Esophagus muscularis mucosa (tissue), 4 donors: ENCODE measurements around the gene UNC45A. TPM values are rescaled to one million over a fixed set of nuclear protein-coding genes. Genes with fewer than 3 reads are reported as not detected.

ENCODE experiments used
- DNase-seq: peaks from one replicate; pipeline ENCODE4 v3.0.0-alpha.2; 2017; ENCODE audit errors: extremely low spot score
- H3K27ac ChIP-seq, 4 donors: fragments of 200-600 bp; sonication (generic); replicated peaks in 1 of 4; 1 replicate in 3 of 4; 2 replicates in 1 of 4; pipeline ENCODE4 v1.5.1; 2016 to 2019; ENCODE audit warnings: mild to moderate bottlenecking in 1 of 4
- H3K27me3 ChIP-seq, 4 donors: fragments of 200-600 bp; sonication (generic); one replicate each; pipeline versions ENCODE4 v1.5.1 to v1.6.0; 2016 to 2019
- H3K36me3 ChIP-seq, 4 donors: fragments of 200-600 bp; sonication (generic); one replicate each; pipeline ENCODE4 v1.5.1; 2016 to 2019
- H3K4me1 ChIP-seq, 4 donors: fragments of 200-600 bp; sonication (generic); one replicate each; pipeline ENCODE4 v1.5.1; 2016 to 2019
- H3K4me3 ChIP-seq, 4 donors: fragments of 200-600 bp; sonication (generic); 1 replicate in 2 of 4; 2 replicates in 2 of 4; pipeline ENCODE4 v1.5.1; 2016 to 2019; ENCODE audit warnings: mild to moderate bottlenecking in 4 of 4, moderate library complexity in 1 of 4
- H3K9me3 ChIP-seq, 4 donors: fragments of 200-600 bp; sonication (generic); 1 replicate in 3 of 4; 2 replicates in 1 of 4; pipeline ENCODE4 v1.5.1; 2016 to 2019
- EP300 ChIP-seq: sonication (generic); formaldehyde crosslinking; IDR thresholded peaks from one replicate; pipeline ENCODE4 v1.6.1; 2017; ENCODE audit warnings: antibody characterized with exemption
- POLR2A ChIP-seq: fragments of 450-650 bp; IDR thresholded peaks from one replicate; pipeline ENCODE4 v1.6.1; 2017; ENCODE audit warnings: antibody characterized with exemption, moderate library complexity, mild to moderate bottlenecking, low read depth
- POLR2AphosphoS5 ChIP-seq, 2 donors: sonication (generic); formaldehyde crosslinking; IDR thresholded peaks; one replicate each; pipeline ENCODE4 v1.6.1; 2017; ENCODE audit warnings: antibody characterized with exemption in 2 of 2
- WGBS: methylation state at CpG from one replicate; pipeline ENCODE4 v1.1.5; 2018; 5-methylcytosine and 5-hydroxymethylcytosine counted together
- intact Hi-C: fragments of 100-400 bp; cut with DNase I; formaldehyde crosslinking; loops from one replicate; pipeline ENCODE4 v1.15.1; 2023
- total RNA-seq, 4 donors: library from RNA; depleted of rRNA; stranded (reverse); fragments of >200 nt; gene quantifications; one replicate each; pipeline versions ENCODE4 v1.1.0 to v1.2.1, GENCODE V29; 2016
- TF ChIP-seq, protein P1 (sequence below), 3 experiments: fragments of 200-600 bp in 2 of 3; fragments of 450-650 bp in 1 of 3; sonication (generic) in 2 of 3; IDR thresholded peaks; one replicate each; pipeline ENCODE4 v1.5.1; 2017 to 2019; ENCODE audit warnings: antibody characterized with exemption in 3 of 3, mild to moderate bottlenecking in 2 of 3, moderate library complexity in 1 of 3

Gene UNC45A
- total RNA-seq, 4 donors from 2014 or later, result 88.6 to 113 (median 93.2) TPM

DNA sequence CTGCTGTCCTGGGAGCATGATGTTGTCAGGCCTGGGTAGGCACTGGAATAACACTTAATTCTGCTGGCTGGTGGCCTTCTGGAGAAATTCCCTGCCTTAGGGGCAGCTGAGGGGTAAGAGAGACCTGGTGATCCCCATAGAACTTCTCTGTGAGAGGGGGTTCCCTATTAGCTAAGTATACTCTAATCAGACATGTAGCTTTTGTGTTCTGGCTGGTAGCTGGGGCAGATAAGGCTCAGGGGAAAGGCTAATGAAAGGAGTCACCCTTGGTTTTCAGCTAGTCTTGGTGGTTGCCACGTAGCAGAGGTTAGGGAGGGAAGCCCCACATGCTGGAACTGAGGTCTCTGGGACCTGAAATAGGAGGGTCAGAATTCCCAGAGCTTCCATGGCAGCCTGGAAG lies 1.8 kb upstream of the UNC45A start:
- no peak for DNase-seq
- WGBS, result 78% methylated on average over 1 of the region's 1 CpG
- H3K36me3 ChIP-seq, result peaks cover 1 to 16% (median 11%) of the 10 kb centered on the region in 4 donors
- H3K9me3 ChIP-seq, result no peaks in the 10 kb centered on the region
- H3K4me3 ChIP-seq, result no peak overlapping the region
- H3K4me1 ChIP-seq, result peaks cover 43 to 74% (median 66%) of the 10 kb centered on the region in 4 donors
- no peaks in the 10 kb centered on the region for H3K27me3 ChIP-seq
- intact Hi-C loops, result no loop called here
- H3K27ac ChIP-seq, result no peak overlapping the region
- TF ChIP-seq, protein P1, sequence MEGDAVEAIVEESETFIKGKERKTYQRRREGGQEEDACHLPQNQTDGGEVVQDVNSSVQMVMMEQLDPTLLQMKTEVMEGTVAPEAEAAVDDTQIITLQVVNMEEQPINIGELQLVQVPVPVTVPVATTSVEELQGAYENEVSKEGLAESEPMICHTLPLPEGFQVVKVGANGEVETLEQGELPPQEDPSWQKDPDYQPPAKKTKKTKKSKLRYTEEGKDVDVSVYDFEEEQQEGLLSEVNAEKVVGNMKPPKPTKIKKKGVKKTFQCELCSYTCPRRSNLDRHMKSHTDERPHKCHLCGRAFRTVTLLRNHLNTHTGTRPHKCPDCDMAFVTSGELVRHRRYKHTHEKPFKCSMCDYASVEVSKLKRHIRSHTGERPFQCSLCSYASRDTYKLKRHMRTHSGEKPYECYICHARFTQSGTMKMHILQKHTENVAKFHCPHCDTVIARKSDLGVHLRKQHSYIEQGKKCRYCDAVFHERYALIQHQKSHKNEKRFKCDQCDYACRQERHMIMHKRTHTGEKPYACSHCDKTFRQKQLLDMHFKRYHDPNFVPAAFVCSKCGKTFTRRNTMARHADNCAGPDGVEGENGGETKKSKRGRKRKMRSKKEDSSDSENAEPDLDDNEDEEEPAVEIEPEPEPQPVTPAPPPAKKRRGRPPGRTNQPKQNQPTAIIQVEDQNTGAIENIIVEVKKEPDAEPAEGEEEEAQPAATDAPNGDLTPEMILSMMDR (IDR thresholded peaks at IDR 0.05), result no peak
- TF ChIP-seq EP300 (no peak), POLR2A (no peak), POLR2AphosphoS5 (IDR thresholded peaks at IDR 0.05) (no peak)

DNA sequence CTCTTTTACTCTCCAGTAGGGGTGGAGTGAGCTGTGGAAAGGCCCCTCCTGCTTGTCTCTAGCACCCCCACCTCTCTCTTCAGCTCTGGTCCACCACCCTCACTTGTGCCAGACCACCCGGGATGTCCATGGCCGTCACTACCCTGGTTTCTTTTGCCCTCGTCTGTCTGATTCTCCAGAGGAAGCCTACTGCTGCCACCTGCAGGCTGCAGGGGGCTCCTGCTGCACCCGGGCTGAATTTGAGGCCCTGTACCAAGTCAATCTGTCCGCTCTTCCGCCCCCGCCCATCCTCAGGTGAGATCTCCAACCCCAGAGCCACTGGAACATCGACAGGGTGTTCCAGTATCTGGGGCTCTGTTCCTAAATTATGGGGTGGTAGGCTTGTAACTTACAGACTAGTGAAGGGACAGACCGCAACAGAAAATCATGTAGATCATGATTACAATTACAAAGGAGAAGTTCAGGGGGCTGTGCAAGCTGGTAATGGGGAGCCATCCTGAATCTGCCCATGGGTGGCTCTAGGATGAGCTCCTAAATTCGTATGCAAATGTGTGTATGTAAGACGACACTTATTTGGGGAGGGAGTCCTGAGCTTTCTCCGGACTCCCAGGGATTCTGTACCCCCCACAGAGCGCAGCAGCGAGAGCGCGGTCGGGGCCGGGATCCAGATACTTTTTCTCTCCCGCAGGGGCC lies 683 bp upstream of the UNC45A start:
- peaks cover 43 to 71% (median 62%) of the 10 kb centered on the region in 4 donors for H3K4me1 ChIP-seq
- no peaks in the 10 kb centered on the region for H3K9me3 ChIP-seq
- H3K36me3 ChIP-seq, result peaks cover 11 to 27% (median 22%) of the 10 kb centered on the region in 4 donors
- WGBS, result 3% methylated on average over 9 of the region's 19 CpGs
- peak overlapping the region; percentile 68 to 85 (median 76) for H3K4me3 ChIP-seq
- intact Hi-C loops, result no loop called here
- TF ChIP-seq POLR2AphosphoS5 (IDR thresholded peaks at IDR 0.05), result peak in 1 of 2 donors; percentile 41
- TF ChIP-seq, protein P1 (IDR thresholded peaks at IDR 0.05), result peak; percentile 89 to 99 (median 93)
- TF ChIP-seq POLR2A, result no peak
- no peaks in the 10 kb centered on the region for H3K27me3 ChIP-seq
- DNase-seq, result peak; percentile 95
- peak overlapping the region; percentile 86 to 87 (median 86) for H3K27ac ChIP-seq

DNA sequence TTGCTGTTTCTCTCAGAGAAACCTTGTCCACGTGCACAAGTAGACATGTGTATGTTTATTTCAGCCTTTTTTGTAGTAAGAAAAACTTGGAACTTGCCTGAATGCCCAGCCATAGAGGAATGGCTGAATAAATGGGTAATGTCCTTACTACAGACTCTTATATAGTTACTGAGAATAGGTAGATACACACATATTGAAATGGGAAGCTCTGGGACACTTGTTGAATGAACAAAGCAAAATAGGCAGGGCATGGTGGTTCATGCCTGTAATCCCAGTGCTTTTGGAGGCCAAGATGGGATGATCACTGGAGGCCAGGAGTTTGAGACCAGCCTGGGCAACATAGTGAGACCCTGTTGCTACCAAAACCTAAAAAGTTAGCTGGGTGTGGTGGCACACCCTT lies 1.7 kb downstream of the UNC45A start:
- WGBS, result 63% methylated on average over 1 of the region's 1 CpG
- no peak overlapping the region for H3K27ac ChIP-seq
- no peak for DNase-seq
- H3K27me3 ChIP-seq, result no peaks in the 10 kb centered on the region
- H3K36me3 ChIP-seq, result peaks cover 33 to 51% (median 47%) of the 10 kb centered on the region in 4 donors
- TF ChIP-seq POLR2A (no peak), POLR2AphosphoS5 (IDR thresholded peaks at IDR 0.05) (no peak)
- TF ChIP-seq, protein P1 (IDR thresholded peaks at IDR 0.05), result no peak
- peaks cover 27 to 50% (median 42%) of the 10 kb centered on the region in 4 donors for H3K4me1 ChIP-seq
- no peak overlapping the region for H3K4me3 ChIP-seq
- H3K9me3 ChIP-seq, result no peaks in the 10 kb centered on the region
- intact Hi-C loops, result no loop called here

DNA sequence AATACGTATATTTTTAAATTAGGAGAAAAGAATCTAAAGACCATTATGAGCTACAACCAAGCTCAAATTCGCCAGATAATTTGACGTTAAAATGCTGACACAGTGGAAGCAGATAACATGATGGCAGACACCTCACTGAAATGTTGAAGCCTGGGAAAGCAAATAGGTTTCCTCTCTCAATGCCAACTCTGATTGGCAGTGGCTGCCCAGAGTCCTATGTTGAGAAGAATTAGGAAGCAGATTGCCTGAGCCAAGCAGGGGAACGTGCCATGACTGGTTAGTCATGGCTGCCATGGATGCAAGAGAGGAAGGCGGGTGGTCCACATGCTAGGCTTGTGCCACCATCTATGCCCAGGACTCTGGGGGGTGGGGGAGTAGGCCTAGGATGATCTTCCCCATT lies 3.2 kb downstream of the UNC45A start:
- H3K9me3 ChIP-seq, result no peaks in the 10 kb centered on the region
- no peak for DNase-seq
- peaks cover 20 to 36% (median 32%) of the 10 kb centered on the region in 4 donors for H3K4me1 ChIP-seq
- no peak overlapping the region for H3K4me3 ChIP-seq
- peaks cover 48 to 65% (median 61%) of the 10 kb centered on the region in 4 donors for H3K36me3 ChIP-seq
- H3K27ac ChIP-seq, result no peak overlapping the region
- WGBS, result 95% methylated on average over 5 of the region's 5 CpGs
- no peak for TF ChIP-seq POLR2A
- TF ChIP-seq, protein P1 (IDR thresholded peaks at IDR 0.05), result no peak
- TF ChIP-seq POLR2AphosphoS5 (IDR thresholded peaks at IDR 0.05), result no peak
- TF ChIP-seq EP300, result no peak
- intact Hi-C loops, result no loop called here
- H3K27me3 ChIP-seq, result no peaks in the 10 kb centered on the region

DNA sequence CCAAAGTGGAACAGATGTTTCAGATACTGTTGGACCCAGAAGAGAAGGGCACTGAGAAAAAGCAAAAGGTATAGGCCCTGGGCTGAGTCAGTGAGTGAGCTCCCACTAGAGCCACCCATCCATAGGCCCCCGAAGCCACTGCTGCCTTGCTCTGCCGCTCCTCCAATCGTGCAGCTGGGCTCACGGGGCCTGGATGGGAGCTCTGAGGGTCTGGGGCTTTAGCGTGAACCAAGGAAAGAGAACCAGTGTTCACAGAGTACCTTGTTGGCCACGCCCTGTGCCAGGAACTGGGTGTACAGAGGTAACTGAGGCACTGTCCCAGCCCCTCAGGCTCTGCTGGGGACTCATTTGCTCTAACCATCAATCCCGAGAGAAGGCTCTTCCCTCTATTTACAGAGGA lies 4.7 kb downstream of the UNC45A start:
- no peak overlapping the region for H3K27ac ChIP-seq
- no peaks in the 10 kb centered on the region for H3K27me3 ChIP-seq
- H3K9me3 ChIP-seq, result no peaks in the 10 kb centered on the region
- H3K4me3 ChIP-seq, result no peak overlapping the region
- peaks cover 62 to 80% (median 76%) of the 10 kb centered on the region in 4 donors for H3K36me3 ChIP-seq
- DNase-seq, result no peak
- TF ChIP-seq EP300 (no peak), POLR2AphosphoS5 (IDR thresholded peaks at IDR 0.05) (no peak)
- TF ChIP-seq, protein P1 (IDR thresholded peaks at IDR 0.05), result no peak
- intact Hi-C loops, result no loop called here
- peaks cover 15 to 22% (median 19%) of the 10 kb centered on the region in 4 donors for H3K4me1 ChIP-seq
- WGBS, result 98% methylated on average over 5 of the region's 7 CpGs
